CD1c-positive myeloid dendritic cell (primary cell): ENCODE measurements around the gene HAGHL.

ENCODE experiments used
- DNase-seq: peaks from one replicate; pipeline ENCODE4 v3.0.0-alpha.2; 2016; ENCODE audit errors: extremely low spot score

The HAGHL gene

GRCh38 chr16:726438-727290, at the start of gene HAGHL, which contains the start of gene CCDC78:
Gene HAGHL, plus strand, starts transcription at chr16:727106. Its CDS starts 404 bp downstream, at chr16:727510.
Gene CCDC78, minus strand, starts transcription at chr16:726443. Its CDS starts 76 bp downstream, at chr16:726367.
- peak; percentile 62 for DNase-seq

DNA sequence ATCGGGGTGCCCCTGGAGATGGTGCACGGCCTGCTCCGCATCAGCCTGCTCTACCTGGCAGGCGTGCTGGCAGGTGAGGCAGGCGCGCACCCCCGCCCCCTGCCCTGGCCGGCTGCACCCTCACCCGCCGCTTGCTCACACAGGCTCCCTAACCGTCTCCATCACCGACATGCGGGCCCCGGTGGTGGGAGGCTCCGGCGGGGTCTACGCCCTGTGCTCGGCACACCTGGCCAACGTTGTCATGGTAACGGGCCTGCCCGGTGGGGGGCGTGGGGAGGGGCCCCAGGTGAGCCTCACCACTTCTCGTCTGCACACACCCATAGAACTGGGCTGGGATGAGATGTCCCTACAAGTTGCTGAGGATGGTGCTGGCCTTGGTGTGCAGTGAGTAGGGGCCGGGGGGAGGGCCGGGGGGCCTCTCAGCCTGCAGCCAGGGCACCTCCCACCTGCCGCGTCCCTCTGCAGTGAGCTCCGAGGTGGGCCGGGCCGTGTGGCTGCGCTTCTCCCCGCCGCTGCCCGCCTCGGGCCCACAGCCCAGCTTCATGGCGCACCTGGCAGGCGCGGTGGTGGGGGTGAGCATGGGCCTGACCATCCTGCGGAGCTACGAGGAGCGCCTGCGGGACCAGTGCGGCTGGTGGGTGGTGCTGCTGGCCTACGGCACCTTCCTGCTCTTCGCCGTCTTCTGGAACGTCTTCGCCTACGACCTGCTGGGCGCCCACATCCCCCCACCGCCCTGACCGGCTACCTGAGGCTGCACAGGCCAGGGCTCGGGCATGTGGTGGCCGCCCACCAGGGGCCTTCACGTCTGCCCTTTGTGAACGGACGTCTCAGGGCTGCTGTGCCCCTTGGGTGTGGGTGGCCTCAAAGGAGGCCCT, 49.4 kb upstream of the HAGHL start:
- DNase-seq: no peak

GRCh38 chr16:678209-678857, 48.6 kb upstream of the HAGHL start:
- no peak for DNase-seq

DNA sequence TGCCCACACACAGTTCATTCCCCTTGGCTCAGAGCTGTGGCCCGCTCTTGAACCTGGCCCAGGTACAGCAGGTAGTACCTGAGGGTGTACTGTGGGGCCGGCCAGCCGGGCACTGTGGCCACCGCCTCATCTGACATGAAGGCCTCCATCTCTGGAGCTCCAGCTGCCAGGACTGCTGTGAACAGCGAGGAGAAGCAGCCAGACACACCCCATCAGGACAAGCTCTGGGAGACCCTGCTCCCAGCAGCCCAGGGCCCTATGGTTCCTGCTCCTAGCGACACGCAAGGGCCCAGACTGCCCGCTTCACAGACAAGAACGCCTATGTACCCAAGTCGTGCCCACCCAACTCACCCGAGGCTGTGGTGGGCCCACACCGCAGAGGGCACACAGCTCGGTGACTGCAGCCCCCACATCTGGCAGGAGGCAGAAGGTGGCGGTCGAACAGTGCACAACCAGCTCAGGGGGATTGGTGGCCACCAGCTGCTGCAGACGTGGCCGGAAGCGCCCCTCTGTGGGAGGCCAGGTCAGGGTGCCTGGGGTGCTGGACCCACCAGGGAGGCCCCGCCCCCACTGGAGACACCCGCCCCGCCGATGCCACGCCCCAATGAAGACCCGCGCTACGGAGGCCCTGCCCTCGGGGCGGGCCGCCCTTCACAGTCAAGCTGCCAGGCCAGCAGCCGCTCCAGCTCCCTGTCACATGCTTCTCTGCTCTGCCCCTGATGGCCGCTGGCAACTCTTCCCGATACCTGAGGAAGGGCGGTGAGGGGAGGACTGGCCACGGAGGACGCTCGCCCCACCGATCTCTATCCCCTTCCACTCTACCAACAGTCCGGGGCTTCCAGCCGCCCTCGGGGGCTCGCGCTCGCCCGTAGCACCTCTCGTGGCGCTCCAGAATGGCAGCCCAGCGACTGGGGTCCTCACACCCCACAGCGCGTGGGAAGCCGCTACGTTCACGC, 47.8 kb upstream of the HAGHL start:
- DNase-seq: peak; percentile 57

- peak; percentile 95 for DNase-seq
Measured at GRCh38 chr16:679814-680624, 46.9 kb upstream of the HAGHL start, which contains the start of gene STUB1. Gene STUB1, plus strand, starts transcription at chr16:680410. Its CDS starts 116 bp downstream, at chr16:680526.

GRCh38 chr16:680625-680945, 46.3 kb upstream of the HAGHL start:
- DNase-seq: no peak

DNA sequence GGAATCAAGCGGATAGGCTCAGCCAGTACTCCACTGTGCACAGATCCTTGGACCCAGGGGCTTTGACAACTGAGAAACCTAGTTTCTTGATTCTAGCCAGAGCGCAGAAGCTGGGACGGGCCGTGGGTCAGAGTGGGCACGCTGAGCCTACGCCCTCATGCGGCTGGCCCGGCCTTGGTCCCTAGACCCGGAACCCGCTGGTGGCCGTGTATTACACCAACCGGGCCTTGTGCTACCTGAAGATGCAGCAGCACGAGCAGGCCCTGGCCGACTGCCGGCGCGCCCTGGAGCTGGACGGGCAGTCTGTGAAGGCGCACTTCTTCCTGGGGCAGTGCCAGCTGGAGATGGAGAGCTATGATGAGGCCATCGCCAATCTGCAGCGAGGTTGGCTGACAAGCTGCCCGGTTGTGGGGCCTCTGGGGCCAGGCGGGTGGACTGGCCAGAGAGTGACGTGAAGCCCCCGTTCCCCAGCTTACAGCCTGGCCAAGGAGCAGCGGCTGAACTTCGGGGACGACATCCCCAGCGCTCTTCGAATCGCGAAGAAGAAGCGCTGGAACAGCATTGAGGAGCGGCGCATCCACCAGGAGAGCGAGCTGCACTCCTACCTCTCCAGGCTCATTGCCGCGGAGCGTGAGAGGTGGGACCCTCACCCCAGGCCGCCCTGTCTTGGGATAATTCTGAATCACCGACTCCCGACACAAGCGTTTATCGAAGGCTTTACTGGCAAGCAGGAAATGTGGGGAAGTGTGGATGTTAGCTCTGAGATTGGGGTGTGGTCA, 45.8 kb upstream of the HAGHL start:
- peak; percentile 45 for DNase-seq

- no peak for DNase-seq
Measured at GRCh38 chr16:681746-682427, 45.0 kb upstream of the HAGHL start.

DNA sequence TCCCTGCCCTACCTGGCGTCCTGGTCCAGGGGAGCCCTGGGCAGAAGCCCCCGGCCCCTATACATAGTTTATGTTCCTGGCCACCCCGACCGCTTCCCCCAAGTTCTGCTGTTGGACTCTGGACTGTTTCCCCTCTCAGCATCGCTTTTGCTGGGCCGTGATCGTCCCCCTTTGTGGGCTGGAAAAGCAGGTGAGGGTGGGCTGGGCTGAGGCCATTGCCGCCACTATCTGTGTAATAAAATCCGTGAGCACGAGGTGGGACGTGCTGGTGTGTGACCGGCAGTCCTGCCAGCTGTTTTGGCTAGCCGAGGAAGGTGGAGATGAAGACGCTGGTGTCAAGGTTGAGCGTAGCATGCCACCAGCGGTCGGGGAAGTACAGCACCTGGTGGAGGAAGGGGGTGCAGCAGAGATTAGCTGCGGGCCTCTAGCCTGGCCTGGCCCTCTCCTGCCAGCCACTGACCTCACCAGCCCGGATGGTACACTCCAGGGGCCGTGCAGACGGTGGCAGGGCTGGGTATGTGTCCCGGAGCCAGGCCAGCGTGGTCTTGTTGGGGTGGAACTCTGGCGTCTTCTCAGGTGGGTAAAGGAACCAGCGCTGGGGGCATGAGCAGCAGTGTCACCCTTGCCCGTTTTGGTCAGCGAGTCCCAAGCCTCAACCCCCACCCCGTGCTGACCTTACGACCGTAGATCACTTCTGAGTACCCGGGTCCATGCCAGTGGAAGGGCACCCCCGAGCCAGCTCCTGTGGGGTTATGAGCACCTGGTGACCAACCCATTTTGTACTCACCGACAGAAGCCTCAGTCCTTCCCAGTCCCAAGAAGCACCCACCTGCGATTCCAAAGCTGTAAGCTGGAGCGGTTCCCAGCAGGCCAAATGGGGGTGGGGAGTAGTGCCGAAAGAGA, 44.2 kb upstream of the HAGHL start:
- no peak for DNase-seq

- DNase-seq: no peak
Measured at GRCh38 chr16:683396-684070, 43.4 kb upstream of the HAGHL start.

- peak; percentile 98 for DNase-seq
Measured at GRCh38 chr16:684071-684794, 42.7 kb upstream of the HAGHL start, which contains the start of gene JMJD8. Gene JMJD8, minus strand, starts transcription at chr16:684334. Its CDS starts 15 bp downstream, at chr16:684319.

DNA sequence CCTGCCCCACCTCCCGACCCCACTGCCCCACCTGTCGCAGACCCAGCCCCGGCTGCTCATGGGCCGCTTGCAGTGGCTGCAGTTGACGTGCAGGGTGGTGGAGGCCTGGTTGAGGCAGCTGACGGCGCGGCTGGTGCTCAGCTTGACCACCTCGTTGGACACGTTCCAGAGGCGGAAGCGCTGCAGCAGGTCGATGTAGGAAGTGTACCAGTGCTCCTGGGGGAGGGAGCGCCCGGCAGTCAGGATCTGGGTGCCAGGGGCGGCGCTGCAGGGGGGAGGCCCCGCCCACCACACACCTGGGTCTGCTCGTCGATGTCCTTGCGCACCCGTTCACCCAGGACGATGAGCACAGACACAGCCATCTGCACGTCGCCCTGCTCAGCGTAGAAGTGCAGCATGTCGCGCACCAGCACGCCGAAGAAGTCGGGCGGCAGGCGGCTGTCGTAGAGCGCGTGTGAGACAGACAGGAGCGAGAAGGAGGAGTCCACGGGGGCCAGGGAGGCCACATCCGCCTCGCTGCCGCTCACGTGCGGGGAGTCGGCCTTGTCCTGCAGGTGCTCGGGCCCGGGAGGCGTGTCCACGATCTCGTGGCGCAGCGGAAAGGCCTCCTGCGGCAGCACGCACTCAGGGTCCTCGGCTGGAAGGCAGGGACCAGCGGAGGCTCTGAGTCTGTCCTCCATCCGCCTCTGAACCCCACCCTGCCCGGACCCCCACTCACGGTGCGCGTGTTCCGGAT, 41.8 kb upstream of the HAGHL start:
- DNase-seq: no peak

DNA sequence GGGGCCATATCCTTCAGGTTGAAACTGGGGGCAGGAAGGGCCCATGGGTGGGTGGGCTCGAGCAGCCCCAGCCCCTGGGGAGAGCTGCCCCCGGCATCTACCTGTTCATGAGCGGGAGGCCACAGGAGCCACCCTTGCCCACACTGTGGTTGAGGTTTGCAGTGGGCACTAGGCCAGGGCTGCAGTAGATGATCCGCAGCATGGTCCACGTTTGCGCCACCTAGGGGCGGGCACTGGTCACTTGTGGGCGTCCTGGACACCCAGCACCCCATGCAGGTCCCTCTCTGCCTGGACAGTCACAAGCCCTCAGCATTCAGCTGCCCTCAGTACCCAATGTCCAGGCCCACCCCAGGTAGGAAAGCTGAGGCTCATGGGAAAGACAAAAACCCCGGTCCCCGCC, 40.9 kb upstream of the HAGHL start:
- DNase-seq: peak; percentile 32

- DNase-seq: no peak
Measured at GRCh38 chr16:686459-687260, 40.2 kb upstream of the HAGHL start.

GRCh38 chr16:687499-687898, 39.4 kb upstream of the HAGHL start:
- DNase-seq: no peak
